Daoy (cell line): ENCODE results near the gene LRP2. TPM values are rescaled to one million over a fixed set of nuclear protein-coding genes. Genes with fewer than 3 reads are reported as not detected.

Experiments
- DNase-seq: peaks from one replicate; pipeline ENCODE4 v3.0.0-alpha.2; 2015; ENCODE audit warnings: low read depth
- total RNA-seq: library from RNA; depleted of rRNA; stranded (reverse); fragments of >200 nt; shearing (Covaris generic); gene quantifications from 2 replicates; pipeline ENCODE4 v1.2.3, GENCODE V29; 2014; rRNA removed

LRP2 gene
- total RNA-seq, 1 experiment from 2014 or later: under 0.01 TPM

GRCh38 chr2:169091256-169091655 is 271.1 kb downstream of the LRP2 start:
- no peak for DNase-seq

GRCh38 chr2:169090133-169090820 is 272.1 kb downstream of the LRP2 start:
- DNase-seq: no peak

- DNase-seq: no peak
These were observed 273.2 kb downstream of the LRP2 start for GRCh38 chr2:169089182-169089581.

DNA sequence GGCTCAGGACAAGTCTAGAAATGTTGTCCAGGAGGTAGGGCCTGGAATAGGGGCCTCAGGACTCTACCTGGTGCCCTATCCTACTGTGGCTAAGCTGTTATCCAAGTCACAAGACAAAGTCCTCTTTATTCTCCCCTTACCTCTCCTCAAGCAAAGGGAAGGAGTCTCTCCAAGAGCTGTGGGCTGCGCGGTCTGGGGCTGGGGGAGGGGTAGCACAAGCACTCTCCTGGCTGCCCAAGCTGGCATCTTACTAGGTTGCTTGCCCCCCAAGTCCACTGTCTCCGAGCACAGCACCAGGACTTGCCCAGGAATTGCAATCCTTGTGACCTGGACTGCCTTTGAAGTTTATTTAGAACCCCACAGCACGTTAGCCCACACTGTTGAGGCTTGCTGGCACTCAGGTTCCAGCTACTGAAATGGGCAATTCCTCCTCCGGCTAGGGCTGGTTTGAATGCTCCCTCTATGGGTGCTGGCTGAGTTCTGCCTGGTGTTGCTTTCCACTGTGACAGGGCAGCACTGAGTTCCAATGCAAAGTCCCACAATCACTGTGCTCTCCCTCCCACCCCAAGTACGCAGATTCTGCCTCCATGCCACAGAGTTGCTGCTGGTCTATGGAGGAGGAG is 274.5 kb downstream of the LRP2 start:
- no peak for DNase-seq

GRCh38 chr2:169086893-169087467 is 275.4 kb downstream of the LRP2 start:
- DNase-seq: peak; percentile 52

DNA sequence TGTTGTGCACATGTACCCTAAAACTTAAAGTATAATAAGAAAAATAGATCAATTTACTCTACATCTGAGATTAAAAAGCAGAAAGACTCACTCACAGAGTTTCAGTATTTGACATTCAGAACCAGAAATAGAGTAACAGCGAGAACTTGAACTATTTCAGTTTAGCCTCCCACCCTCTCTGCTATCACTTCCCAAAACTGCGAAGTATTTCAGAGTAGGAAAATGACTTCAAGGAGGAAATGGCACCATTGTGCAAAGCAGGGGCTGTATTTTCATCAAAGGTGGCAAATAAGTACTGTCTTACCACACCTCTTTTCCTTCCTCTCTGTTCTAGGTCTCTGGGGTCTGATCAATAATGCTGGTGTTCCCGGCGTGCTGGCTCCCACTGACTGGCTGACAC is 279.3 kb downstream of the LRP2 start:
- no peak for DNase-seq

GRCh38 chr2:169081551-169081950 is 280.8 kb downstream of the LRP2 start:
- DNase-seq: no peak

GRCh38 chr2:169080250-169081069 is 281.9 kb downstream of the LRP2 start:
- peak; percentile 82 for DNase-seq

DNA sequence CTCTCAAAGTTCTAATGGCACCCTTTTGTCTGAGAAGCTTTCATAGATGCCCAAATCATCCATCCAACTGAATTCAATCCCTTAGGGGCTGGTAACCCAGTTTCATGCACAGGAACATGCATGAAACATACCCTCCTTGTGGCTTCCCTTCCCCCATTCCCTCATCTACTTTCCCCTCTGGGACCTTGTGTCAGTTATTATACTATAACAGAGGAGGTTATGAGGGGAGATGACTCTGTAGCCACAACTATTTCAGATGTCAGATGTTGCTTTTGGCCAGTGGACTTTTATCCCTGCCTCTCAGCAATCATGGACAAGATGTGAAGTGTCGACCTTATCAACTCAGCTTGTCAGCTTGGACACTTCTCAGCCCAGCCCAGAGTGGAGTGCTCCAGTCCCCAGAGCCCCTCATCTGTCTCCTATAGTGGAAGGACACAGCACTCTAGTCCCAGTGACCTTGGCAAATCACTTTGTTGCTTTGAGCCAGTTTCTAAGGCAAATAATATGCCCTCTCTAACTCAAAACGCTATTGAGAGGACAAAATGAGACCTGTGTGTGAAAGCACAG is 284.6 kb downstream of the LRP2 start:
- DNase-seq: peak; percentile 14

Other genes with a start within 250 kb of the LRP2 start
- gene BBS5, start 117.0 kb upstream of the LRP2 start, total RNA-seq: 3.7 and 6.7 TPM in 2 replicates
- 0.15 and 0.51 TPM in 2 replicates for gene KLHL41, start 147.2 kb upstream of the LRP2 start, total RNA-seq
- gene FASTKD1, start 211.3 kb upstream of the LRP2 start, total RNA-seq: 26.5 and 37.1 TPM in 2 replicates
- 40.2 and 44.4 TPM in 2 replicates for gene PPIG, start 221.8 kb upstream of the LRP2 start, total RNA-seq